GM12878 (cell line): ENCODE data around the gene MTX1. TPM values are rescaled to one million over a fixed set of nuclear protein-coding genes. Genes with fewer than 3 reads are reported as not detected.

Experiments used
- CBX5 ChIP-seq: sonication (generic); IDR thresholded peaks from 2 replicates; pipeline ENCODE4 v1.6.1; 2016; ENCODE audit warnings: low read depth, moderate library complexity, mild to moderate bottlenecking, inconsistent platforms
- CHD4 ChIP-seq: fragments of 200-600 bp; sonication (generic); IDR thresholded peaks from 2 replicates; pipeline ENCODE4 v1.6.1; 2016; ENCODE audit warnings: mild to moderate bottlenecking
- CREB1 ChIP-seq: IDR thresholded peaks from 2 replicates; pipeline ENCODE4 v1.6.1; 2012; ENCODE audit warnings: low read depth, mild to moderate bottlenecking, inconsistent platforms
- EGR1 ChIP-seq, 2 experiments: IDR thresholded peaks; 1 replicate in 1 of 2; 2 replicates in 1 of 2; pipeline ENCODE4 v1.6.1; 2011 to 2012; ENCODE audit warnings: low read depth in 2 of 2, low read length in 2 of 2, borderline replicate concordance in 1 of 2, mild to moderate bottlenecking in 1 of 2, moderate library complexity in 1 of 2
- HCFC1 ChIP-seq: fragments of 150-350 bp; IDR thresholded peaks from 2 replicates; pipeline ENCODE4 v1.6.1; 2014; ENCODE audit warnings: low read length
- IKZF1 ChIP-seq: fragments of 450-650 bp; conservative IDR thresholded peaks from 2 replicates; pipeline ENCODE4 v1.6.1; 2017; ENCODE audit warnings: antibody characterized with exemption, mild to moderate bottlenecking
- IKZF2 ChIP-seq, 2 experiments: fragments of 450-650 bp; IDR thresholded peaks; 2 replicates each; pipeline ENCODE4 v1.6.1; 2017; ENCODE audit warnings: mild to moderate bottlenecking in 2 of 2, moderate library complexity in 2 of 2
- MEF2A ChIP-seq: IDR thresholded peaks from 2 replicates; pipeline ENCODE4 v1.6.1; 2011; ENCODE audit warnings: low read depth, mild to moderate bottlenecking, low read length, moderate library complexity; ENCODE audit not compliant: insufficient read depth
- MEF2B ChIP-seq: fragments of 450-650 bp; IDR thresholded peaks from 2 replicates; pipeline ENCODE4 v1.6.1; 2018; ENCODE audit warnings: mild to moderate bottlenecking, moderate library complexity; ENCODE audit not compliant: partially characterized antibody, poor library complexity, severe bottlenecking
- NFYB ChIP-seq: IDR thresholded peaks from 2 replicates; pipeline ENCODE4 v1.6.1; 2011; ENCODE audit warnings: low read depth, mild to moderate bottlenecking, low read length, improper control_type of control experiment, moderate library complexity; ENCODE audit not compliant: insufficient read depth
- PML ChIP-seq: IDR thresholded peaks from 2 replicates; pipeline ENCODE4 v1.6.1; 2012; ENCODE audit warnings: low read length, inconsistent platforms
- RELA ChIP-seq: fragments of 450-650 bp; IDR thresholded peaks from 2 replicates; pipeline ENCODE4 v1.8.0; 2014; ENCODE audit warnings: borderline replicate concordance; ENCODE audit not compliant: partially characterized antibody
- SP1 ChIP-seq: IDR thresholded peaks from one replicate; pipeline ENCODE4 v1.6.1; 2011; ENCODE audit warnings: low read depth, low read length
- SPI1 ChIP-seq: IDR thresholded peaks from 2 replicates; pipeline ENCODE4 v1.6.1; 2011; ENCODE audit warnings: low read depth, mild to moderate bottlenecking, low read length, moderate library complexity, borderline replicate concordance; ENCODE audit not compliant: insufficient read depth
- SRF ChIP-seq, 2 experiments: IDR thresholded peaks; 2 replicates each; pipeline ENCODE4 v1.6.1; 2011; ENCODE audit warnings: low read depth in 2 of 2, low read length in 2 of 2, mild to moderate bottlenecking in 1 of 2, moderate library complexity in 1 of 2
- STAT3 ChIP-seq: IDR thresholded peaks from 2 replicates; pipeline ENCODE4 v1.6.1; 2011; ENCODE audit warnings: low read depth, low read length, improper control_type of control experiment
- TCF12 ChIP-seq: IDR thresholded peaks from 2 replicates; pipeline ENCODE4 v1.6.1; 2011; ENCODE audit warnings: low read depth, mild to moderate bottlenecking, low read length
- ZNF207 ChIP-seq: fragments of 450-650 bp; IDR thresholded peaks from 2 replicates; pipeline ENCODE4 v1.6.1; 2014; ENCODE audit warnings: antibody characterized with exemption, mild to moderate bottlenecking, borderline replicate concordance
- ZNF24 ChIP-seq: fragments of 450-650 bp; IDR thresholded peaks from 2 replicates; pipeline ENCODE4 v1.6.1; 2017; ENCODE audit warnings: antibody characterized with exemption, mild to moderate bottlenecking
- ZNF384 ChIP-seq: IDR thresholded peaks from 2 replicates; pipeline ENCODE4 v1.6.1; 2012; ENCODE audit warnings: low read depth, mild to moderate bottlenecking, low read length, improper control_type of control experiment, borderline replicate concordance
- ZNF622 ChIP-seq: fragments of 450-650 bp; IDR thresholded peaks from 2 replicates; pipeline ENCODE4 v1.6.1; 2017; ENCODE audit warnings: mild to moderate bottlenecking, inconsistent platforms
- ZSCAN29 ChIP-seq: fragments of 450-650 bp; IDR thresholded peaks from 2 replicates; pipeline ENCODE4 v1.6.1; 2017; ENCODE audit warnings: mild to moderate bottlenecking, moderate library complexity
- polyA plus RNA-seq, 11 experiments: library from polyadenylated mRNA; depleted of rRNA in 4 of 11; unstranded in 6 of 11; stranded (reverse) in 5 of 11; fragments of >200 nt; fragmentation: Nextera tagmentation in 4 of 11; fragmentation: Illumina TruSeq in 1 of 11; extraction: Ambion mirVana in 4 of 11; extraction: Trizol in 1 of 11; gene quantifications; 1 replicate in 1 of 11; 2 replicates in 10 of 11; pipeline versions ENCODE4 v1.2.1 to v1.2.3, GENCODE V29; 2011 to 2016; ENCODE audit warnings: inconsistent platforms in 2 of 11, missing spikeins in 2 of 11, low read depth in 1 of 11
- total RNA-seq, 4 experiments: library from RNA; depleted of rRNA in 3 of 4; stranded (reverse); fragments of >200 nt in 3 of 4; fragmentation: Illumina TruSeq in 1 of 4; extraction: Trizol in 1 of 4; gene quantifications; 2 replicates each; pipeline versions ENCODE4 v1.2.1 to v1.2.3, GENCODE V29; 2013 to 2021
- TF ChIP-seq, protein P1 (sequence below): fragments of 450-650 bp; IDR thresholded peaks from 2 replicates; pipeline ENCODE4 v1.6.1; 2017; ENCODE audit warnings: mild to moderate bottlenecking, low read depth, inconsistent platforms; ENCODE audit not compliant: poor library complexity, severe bottlenecking
- TF ChIP-seq, protein P2 (sequence below): IDR thresholded peaks from 2 replicates; pipeline ENCODE4 v1.6.1; 2012; ENCODE audit warnings: low read depth, low read length, improper control_type of control experiment
- TF ChIP-seq, protein P3 (sequence below): fragments of 450-650 bp; IDR thresholded peaks from 2 replicates; pipeline ENCODE4 v1.6.1; 2017; ENCODE audit warnings: antibody characterized with exemption, mild to moderate bottlenecking, moderate library complexity

The MTX1 gene
- total and polyA plus RNA-seq, 10 of the 15 experiments (the other 5 are each of a cell fraction or from before 2014, with no cell fraction given): 15.8 to 92.0 (median 49.1) TPM

DNA sequence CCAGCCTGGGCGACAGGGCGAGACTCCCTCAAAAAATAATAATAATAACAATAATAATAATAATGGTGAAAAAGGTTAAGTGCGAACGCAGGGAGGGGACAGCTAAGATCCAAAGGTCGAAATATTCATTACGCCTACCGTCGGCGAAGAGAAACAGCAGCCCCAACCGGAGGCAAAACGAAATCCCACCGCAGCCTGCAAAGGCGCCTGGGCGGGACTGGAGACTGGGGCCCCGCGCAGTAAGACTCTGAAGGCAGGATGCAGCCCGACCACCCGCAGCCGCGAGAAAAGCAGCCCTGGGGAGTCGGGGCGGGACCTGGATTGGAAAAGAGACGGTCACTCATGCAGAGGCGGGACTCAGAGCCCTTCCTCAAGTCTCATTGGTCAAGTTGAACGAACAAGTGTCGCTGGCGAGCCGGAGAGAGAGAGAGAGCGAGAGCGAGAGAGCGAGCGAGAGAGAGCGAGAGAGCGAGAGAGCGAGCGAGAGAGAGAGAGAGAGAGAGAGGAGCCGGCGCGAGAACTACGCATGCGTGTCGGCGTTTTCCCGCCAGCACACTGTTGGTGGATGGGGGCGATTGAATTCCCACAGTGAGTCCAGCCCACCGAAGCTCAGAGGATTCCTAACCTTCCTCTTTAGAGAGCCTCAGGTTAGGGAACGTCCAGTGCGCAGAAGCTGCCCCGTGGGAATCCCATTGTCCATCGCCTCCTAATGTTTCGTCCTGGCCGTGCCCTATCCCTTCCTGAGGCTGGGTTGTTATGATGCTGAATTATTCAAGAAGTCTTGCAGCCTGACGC is 36.1 kb downstream of the MTX1 start (continued):
- TF ChIP-seq, protein P1, sequence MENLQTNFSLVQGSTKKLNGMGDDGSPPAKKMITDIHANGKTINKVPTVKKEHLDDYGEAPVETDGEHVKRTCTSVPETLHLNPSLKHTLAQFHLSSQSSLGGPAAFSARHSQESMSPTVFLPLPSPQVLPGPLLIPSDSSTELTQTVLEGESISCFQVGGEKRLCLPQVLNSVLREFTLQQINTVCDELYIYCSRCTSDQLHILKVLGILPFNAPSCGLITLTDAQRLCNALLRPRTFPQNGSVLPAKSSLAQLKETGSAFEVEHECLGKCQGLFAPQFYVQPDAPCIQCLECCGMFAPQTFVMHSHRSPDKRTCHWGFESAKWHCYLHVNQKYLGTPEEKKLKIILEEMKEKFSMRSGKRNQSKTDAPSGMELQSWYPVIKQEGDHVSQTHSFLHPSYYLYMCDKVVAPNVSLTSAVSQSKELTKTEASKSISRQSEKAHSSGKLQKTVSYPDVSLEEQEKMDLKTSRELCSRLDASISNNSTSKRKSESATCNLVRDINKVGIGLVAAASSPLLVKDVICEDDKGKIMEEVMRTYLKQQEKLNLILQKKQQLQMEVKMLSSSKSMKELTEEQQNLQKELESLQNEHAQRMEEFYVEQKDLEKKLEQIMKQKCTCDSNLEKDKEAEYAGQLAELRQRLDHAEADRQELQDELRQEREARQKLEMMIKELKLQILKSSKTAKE: peak; percentile 96
- TF ChIP-seq, protein P2, sequence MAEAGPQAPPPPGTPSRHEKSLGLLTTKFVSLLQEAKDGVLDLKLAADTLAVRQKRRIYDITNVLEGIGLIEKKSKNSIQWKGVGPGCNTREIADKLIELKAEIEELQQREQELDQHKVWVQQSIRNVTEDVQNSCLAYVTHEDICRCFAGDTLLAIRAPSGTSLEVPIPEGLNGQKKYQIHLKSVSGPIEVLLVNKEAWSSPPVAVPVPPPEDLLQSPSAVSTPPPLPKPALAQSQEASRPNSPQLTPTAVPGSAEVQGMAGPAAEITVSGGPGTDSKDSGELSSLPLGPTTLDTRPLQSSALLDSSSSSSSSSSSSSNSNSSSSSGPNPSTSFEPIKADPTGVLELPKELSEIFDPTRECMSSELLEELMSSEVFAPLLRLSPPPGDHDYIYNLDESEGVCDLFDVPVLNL: peak; percentile 86
- TF ChIP-seq IKZF2 (IDR thresholded peaks at IDR 0.05) (peak; percentile 97 to 98), ZNF207 (peak; percentile 92), ZNF24 (peak; percentile 92), TCF12 (peak; percentile 81), NFYB (peak; percentile 79; the same call in 1 of the 2 replicates), IKZF1 (peak; percentile 98), STAT3 (0 out of 2 replicates have a peak, but pooled peaks have one; percentile 20), PML (peak; percentile 97; the same call in 1 of the 2 replicates), ZNF622 (peak; percentile 46; the same call in 1 of the 2 replicates), SRF (IDR thresholded peaks at IDR 0.05; ENCODE audit: low read depth in 2 of 2, low read length in 2 of 2) (peak in 1 of 2 experiments; percentile 81; a peak in 2 of 4 replicates), EGR1 (IDR thresholded peaks at IDR 0.05; ENCODE audit: borderline replicate concordance in 1 of 2, low read depth in 2 of 2, low read length in 2 of 2) (peak in 1 of 2 experiments; percentile 64; a peak in 2 of 3 replicates), ZSCAN29 (peak; percentile 92), MEF2A (peak; percentile 88), HCFC1 (peak; percentile 64), CREB1 (peak; percentile 94), RELA (peak; percentile 47), ZNF384 (0 out of 2 replicates have a peak, but pooled peaks have one; percentile 32), SPI1 (no peak), MEF2B (peak; percentile 90), CHD4 (no peak), SP1 (peak; percentile 85), CBX5 (peak; percentile 99)
- TF ChIP-seq, protein P3, sequence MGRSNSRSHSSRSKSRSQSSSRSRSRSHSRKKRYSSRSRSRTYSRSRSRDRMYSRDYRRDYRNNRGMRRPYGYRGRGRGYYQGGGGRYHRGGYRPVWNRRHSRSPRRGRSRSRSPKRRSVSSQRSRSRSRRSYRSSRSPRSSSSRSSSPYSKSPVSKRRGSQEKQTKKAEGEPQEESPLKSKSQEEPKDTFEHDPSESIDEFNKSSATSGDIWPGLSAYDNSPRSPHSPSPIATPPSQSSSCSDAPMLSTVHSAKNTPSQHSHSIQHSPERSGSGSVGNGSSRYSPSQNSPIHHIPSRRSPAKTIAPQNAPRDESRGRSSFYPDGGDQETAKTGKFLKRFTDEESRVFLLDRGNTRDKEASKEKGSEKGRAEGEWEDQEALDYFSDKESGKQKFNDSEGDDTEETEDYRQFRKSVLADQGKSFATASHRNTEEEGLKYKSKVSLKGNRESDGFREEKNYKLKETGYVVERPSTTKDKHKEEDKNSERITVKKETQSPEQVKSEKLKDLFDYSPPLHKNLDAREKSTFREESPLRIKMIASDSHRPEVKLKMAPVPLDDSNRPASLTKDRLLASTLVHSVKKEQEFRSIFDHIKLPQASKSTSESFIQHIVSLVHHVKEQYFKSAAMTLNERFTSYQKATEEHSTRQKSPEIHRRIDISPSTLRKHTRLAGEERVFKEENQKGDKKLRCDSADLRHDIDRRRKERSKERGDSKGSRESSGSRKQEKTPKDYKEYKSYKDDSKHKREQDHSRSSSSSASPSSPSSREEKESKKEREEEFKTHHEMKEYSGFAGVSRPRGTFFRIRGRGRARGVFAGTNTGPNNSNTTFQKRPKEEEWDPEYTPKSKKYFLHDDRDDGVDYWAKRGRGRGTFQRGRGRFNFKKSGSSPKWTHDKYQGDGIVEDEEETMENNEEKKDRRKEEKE: 0 out of 2 replicates have a peak, but pooled peaks have one; percentile 27
